Activated naive CD4-positive, alpha-beta T cell treated with anti-CD3 and anti-CD28 coated beads, Interleukin-2, amount 10 ng/mL, durations not matched to agents 5 hours and 36 hours (primary cell): ENCODE measurements around the gene TRIM4. TPM values are rescaled to one million over a fixed set of nuclear protein-coding genes. Genes with fewer than 3 reads are reported as not detected.

Experiments used
- total RNA-seq, 2 experiments: library from RNA; stranded (reverse); gene quantifications; one replicate each; pipeline ENCODE4 v1.2.3, GENCODE V29; 2021

TRIM4 gene
- total RNA-seq = 10 to 100 TPM; 33.9 to 35.2 TPM

GRCh38 chr7:99918959-99919813, at the start of gene TRIM4:
Gene TRIM4, minus strand, starts transcription at chr7:99919530. Its CDS starts 129 bp downstream, at chr7:99919401.

GRCh38 chr7:99928994-99929729, 9.8 kb upstream of the TRIM4 start, which contains the start of gene GJC3:
Gene GJC3, minus strand, starts transcription at chr7:99929620. Its CDS starts 0 bp downstream, at chr7:99929620.

GRCh38 chr7:99876933-99877332, 42.4 kb downstream of the TRIM4 start, which contains the start of gene OR2AE1:
Gene OR2AE1, minus strand, starts transcription at chr7:99877033. Its CDS starts 0 bp downstream, at chr7:99877033.

Other genes with a start within 250 kb of the TRIM4 start
- not detected for gene CYP3A5, start 239.5 kb downstream of the TRIM4 start, total RNA-seq
- not detected for gene CYP3A7, start 184.3 kb downstream of the TRIM4 start, total RNA-seq
- not detected for gene CYP3A4, start 135.3 kb downstream of the TRIM4 start, total RNA-seq
- gene CYP3A43, start 91.5 kb downstream of the TRIM4 start, total RNA-seq = not detected
- under 1 TPM in 1 of 2 experiments, not detected in 1; 0.25 TPM for gene OR2AE1, start 42.5 kb downstream of the TRIM4 start, total RNA-seq
- gene GJC3, start 10.1 kb upstream of the TRIM4 start, total RNA-seq = not detected
- not detected for gene AZGP1, start 56.5 kb upstream of the TRIM4 start, total RNA-seq
- gene ZKSCAN1, start 96.1 kb upstream of the TRIM4 start, total RNA-seq = 10 to 100 TPM; 61.8 to 68.2 TPM
- gene ZSCAN21, start 130.2 kb upstream of the TRIM4 start, total RNA-seq = 1 to 10 TPM; 6.7 to 7.3 TPM
- gene ZNF3, start 162.2 kb upstream of the TRIM4 start, total RNA-seq = 10 to 100 TPM; 21.2 to 23.0 TPM
- 10 to 100 TPM; 67.0 to 69.1 TPM for gene COPS6, start 169.4 kb upstream of the TRIM4 start, total RNA-seq
- gene MCM7, start 181.9 kb upstream of the TRIM4 start, total RNA-seq = 100 to 1,000 TPM; 219 to 229 TPM
- 10 to 100 TPM; 12.0 to 13.8 TPM for gene AP4M1, start 182.1 kb upstream of the TRIM4 start, total RNA-seq
- gene TAF6, start 199.8 kb upstream of the TRIM4 start, total RNA-seq = 10 to 100 TPM; 49.0 to 53.3 TPM
- gene CNPY4, start 200.1 kb upstream of the TRIM4 start, total RNA-seq = 10 to 100 TPM; 35.7 to 40.9 TPM
- 1 to 10 TPM; 3.0 to 4.3 TPM for gene MBLAC1, start 207.4 kb upstream of the TRIM4 start, total RNA-seq
- 100 to 1,000 TPM; 170 to 180 TPM for gene LAMTOR4, start 229.4 kb upstream of the TRIM4 start, total RNA-seq
- 10 to 100 TPM; 52.0 to 52.2 TPM for gene TRAPPC14, start 239.2 kb upstream of the TRIM4 start, total RNA-seq
- 10 to 100 TPM; 14.8 to 14.9 TPM for gene GAL3ST4, start 249.1 kb upstream of the TRIM4 start, total RNA-seq